ENCODE measurements around the gene ZNF221. TPM values are rescaled to one million over a fixed set of nuclear protein-coding genes. Genes with fewer than 3 reads are reported as not detected.

The ZNF221 gene
- total RNA-seq, 4 donors from 2014 or later = 2.2 to 6.8 (median 4.0) TPM

- no peak for DNase-seq (ENCODE audit: low spot score)
- no peak for TF ChIP-seq CTCF (IDR thresholded peaks at IDR 0.05)
- ATAC-seq (ENCODE audit: low FRiP score) = no peak
Measured at GRCh38 chr19:44010468-44010867, 59.4 kb downstream of the ZNF221 start.

Small RNA genes lying within 50 kb of the gene (small RNA-seq; reads per million reads assigned to genes)
- gene AC006213.5 = not detected

Other genes with a start within 250 kb of the ZNF221 start
- gene IRGC, start 235.2 kb upstream of the ZNF221 start, total RNA-seq = not detected
- gene SMG9, start 196.3 kb upstream of the ZNF221 start, total RNA-seq = 10 to 100 TPM; 13.7 to 22.8 (median 15.5) TPM
- 10 to 100 TPM in 1 of 4 donors, 1 to 10 TPM in 2, under 1 TPM in 1; 0.74 to 19.1 (median 2.6) TPM for gene KCNN4, start 170.3 kb upstream of the ZNF221 start, total RNA-seq
- gene LYPD5, start 148.8 kb upstream of the ZNF221 start, total RNA-seq = 10 to 100 TPM in 1 of 4 donors, 1 to 10 TPM in 2, under 1 TPM in 1; 0.95 to 15.0 (median 2.4) TPM
- gene ZNF283, start 123.9 kb upstream of the ZNF221 start, total RNA-seq = 10 to 100 TPM in 1 of 4 donors, 1 to 10 TPM in 3; 4.8 to 20.5 (median 7.3) TPM
- gene ZNF404, start 67.3 kb upstream of the ZNF221 start, total RNA-seq = 1 to 10 TPM in 2 of 4 donors, under 1 TPM in 2; 0.63 to 2.0 (median 1.3) TPM
- gene ZNF45, start 15.9 kb upstream of the ZNF221 start, total RNA-seq = 10 to 100 TPM in 2 of 4 donors, 1 to 10 TPM in 2; 5.4 to 17.2 (median 12.3) TPM
- gene ZNF155, start 33.0 kb downstream of the ZNF221 start, total RNA-seq = 1 to 10 TPM; 5.0 to 8.2 (median 6.9) TPM
- 1 to 10 TPM; 1.7 to 5.7 (median 3.1) TPM for gene ZNF230, start 51.7 kb downstream of the ZNF221 start, total RNA-seq
- gene ZNF222, start 74.2 kb downstream of the ZNF221 start, total RNA-seq = 1 to 10 TPM; 1.9 to 3.7 (median 2.2) TPM
- gene ZNF223, start 100.8 kb downstream of the ZNF221 start, total RNA-seq = 1 to 10 TPM; 2.8 to 4.7 (median 3.1) TPM
- gene ZNF284, start 120.9 kb downstream of the ZNF221 start, total RNA-seq = 1 to 10 TPM in 3 of 4 donors, under 1 TPM in 1; 0.65 to 3.0 (median 1.7) TPM
- 10 to 100 TPM; 10.4 to 36.9 (median 17.5) TPM for gene ZNF224, start 143.1 kb downstream of the ZNF221 start, total RNA-seq
- gene ZNF225, start 162.2 kb downstream of the ZNF221 start, total RNA-seq = 1 to 10 TPM; 1.8 to 5.5 (median 2.7) TPM
- 10 to 100 TPM in 1 of 4 donors, 1 to 10 TPM in 3; 4.8 to 11.3 (median 8.4) TPM for gene ZNF234, start 190.3 kb downstream of the ZNF221 start, total RNA-seq
- 10 to 100 TPM in 3 of 4 donors, 1 to 10 TPM in 1; 9.5 to 18.6 (median 14.3) TPM for gene ZNF226, start 213.9 kb downstream of the ZNF221 start, total RNA-seq

Measured in omental fat pad (tissue), 4 donors.